ENCODE data around the gene PACS2. TPM values are rescaled to one million over a fixed set of nuclear protein-coding genes. Genes with fewer than 3 reads are reported as not detected.

The PACS2 gene
- total and polyA plus RNA-seq, 4 donors = 5.1 to 21.9 (median 9.8) TPM

DNA sequence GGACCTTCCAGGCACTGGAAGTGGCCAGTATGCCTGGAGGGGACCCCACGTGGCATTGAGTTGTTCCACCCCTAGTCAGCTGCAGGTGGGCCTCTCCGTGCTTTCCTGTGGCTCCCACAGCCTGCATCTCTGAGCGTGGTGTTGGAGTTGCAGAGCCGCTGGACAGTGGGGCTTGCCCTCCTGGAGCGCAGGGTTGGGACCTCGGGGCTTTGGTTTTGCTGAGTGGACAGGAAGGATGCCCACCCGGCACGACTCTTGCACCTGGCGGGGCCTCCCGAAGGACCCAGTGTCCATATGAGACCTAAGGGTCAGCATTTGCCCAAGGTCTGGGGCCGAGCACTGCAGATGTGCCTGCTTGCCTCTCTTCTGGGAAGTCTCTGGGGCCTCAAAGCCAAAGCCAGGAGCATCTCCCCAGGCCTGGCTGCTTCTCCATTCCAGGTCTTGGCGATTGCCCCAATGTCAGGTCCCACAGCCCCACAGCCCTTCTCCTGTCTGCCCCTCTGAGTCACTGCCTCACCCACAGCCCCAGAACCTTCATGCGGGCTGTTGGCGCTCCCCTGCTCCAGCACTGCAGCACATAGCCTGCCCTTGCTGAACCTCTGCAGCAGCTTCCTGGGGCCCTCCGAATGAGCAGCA lies 1.5 kb downstream of the PACS2 start:
- H3K4me1 ChIP-seq (ENCODE audit: control insufficient read depth in 4 of 4, insufficient read depth in 4 of 4, low read length in 3 of 4) = peaks cover 11 to 15% (median 12%) of the 10 kb centered on the region in 4 donors
- 84% methylated on average over 15 of the region's 15 CpGs for WGBS
- no peaks in the 10 kb centered on the region for H3K9me3 ChIP-seq (ENCODE audit: control insufficient read depth in 4 of 4, low read length in 3 of 4)
- TF ChIP-seq TAF1 (conservative IDR thresholded peaks at IDR 0.05) = no peak
- H3K36me3 ChIP-seq (ENCODE audit: control insufficient read depth in 4 of 4, insufficient read depth in 3 of 4, low read depth in 1 of 4, low read length in 3 of 4) = peaks cover 0 to 3% (median 0%) of the 10 kb centered on the region in 4 donors
- H3K27me3 ChIP-seq (ENCODE audit: control insufficient read depth in 4 of 4, insufficient read depth in 4 of 4, low read length in 3 of 4) = no peaks in the 10 kb centered on the region
- peak overlapping the region in 1 of 3 donors; percentile 95 for H3K4me3 ChIP-seq (ENCODE audit: low read depth in 1 of 3, low read length in 3 of 3)
- no peak for DNase-seq (ENCODE audit: low spot score)
- no peak overlapping the region for H3K9ac ChIP-seq (ENCODE audit: low read depth in 1 of 2, low read length in 2 of 2)
- H3K27ac ChIP-seq (ENCODE audit: low read depth in 1 of 2, low read length in 2 of 2) = no peak overlapping the region

GRCh38 chr14:105316577-105316941 lies 2.0 kb downstream of the PACS2 start:
- Histone ChIP-seq H3K27me3 (ENCODE audit: control insufficient read depth in 4 of 4, insufficient read depth in 4 of 4, low read length in 3 of 4) (no peaks in the 10 kb centered on the region), H3K9me3 (ENCODE audit: control insufficient read depth in 4 of 4, low read length in 3 of 4) (no peaks in the 10 kb centered on the region), H3K4me3 (ENCODE audit: low read depth in 1 of 3, low read length in 3 of 3) (no peak overlapping the region), H3K36me3 (ENCODE audit: control insufficient read depth in 4 of 4, insufficient read depth in 3 of 4, low read depth in 1 of 4, low read length in 3 of 4) (peaks cover 0 to 3% (median 0%) of the 10 kb centered on the region in 4 donors), H3K4me1 (ENCODE audit: control insufficient read depth in 4 of 4, insufficient read depth in 4 of 4, low read length in 3 of 4) (peaks cover 11 to 15% (median 12%) of the 10 kb centered on the region in 4 donors), H3K27ac (ENCODE audit: low read depth in 1 of 2, low read length in 2 of 2) (peak overlapping the region in 1 of 2 donors; percentile 4), H3K9ac (ENCODE audit: low read depth in 1 of 2, low read length in 2 of 2) (no peak overlapping the region)
- 94% methylated on average over 10 of the region's 10 CpGs for WGBS
- DNase-seq (ENCODE audit: low spot score) = no peak
- no peak for TF ChIP-seq YY1 (IDR thresholded peaks at IDR 0.05)
- TF ChIP-seq ZBTB33 (IDR thresholded peaks at IDR 0.05) = no peak
- TF ChIP-seq FOXA1 (IDR thresholded peaks at IDR 0.05) = no peak
- TF ChIP-seq NR2F2 (IDR thresholded peaks at IDR 0.05) = no peak
- no peak for TF ChIP-seq GABPA (IDR thresholded peaks at IDR 0.05 in 1 of 2, conservative IDR thresholded peaks at IDR 0.05 in 1 of 2)

GRCh38 chr14:105316968-105317510 lies 2.5 kb downstream of the PACS2 start:
- DNase-seq (ENCODE audit: low spot score) = no peak
- H3K4me3 ChIP-seq (ENCODE audit: low read depth in 1 of 3, low read length in 3 of 3) = no peak overlapping the region
- no peaks in the 10 kb centered on the region for H3K9me3 ChIP-seq (ENCODE audit: control insufficient read depth in 4 of 4, low read length in 3 of 4)
- TF ChIP-seq MAX (IDR thresholded peaks at IDR 0.05) = no peak
- no peak for TF ChIP-seq HNF4A (conservative IDR thresholded peaks at IDR 0.05)
- TF ChIP-seq FOXA1 (IDR thresholded peaks at IDR 0.05) = no peak
- no peaks in the 10 kb centered on the region for H3K27me3 ChIP-seq (ENCODE audit: control insufficient read depth in 4 of 4, insufficient read depth in 4 of 4, low read length in 3 of 4)
- no peak overlapping the region for H3K9ac ChIP-seq (ENCODE audit: low read depth in 1 of 2, low read length in 2 of 2)
- peak overlapping the region in 1 of 2 donors; percentile 4 for H3K27ac ChIP-seq (ENCODE audit: low read depth in 1 of 2, low read length in 2 of 2)
- peaks cover 11 to 15% (median 12%) of the 10 kb centered on the region in 4 donors for H3K4me1 ChIP-seq (ENCODE audit: control insufficient read depth in 4 of 4, insufficient read depth in 4 of 4, low read length in 3 of 4)
- WGBS = 76% methylated on average over 18 of the region's 18 CpGs
- H3K36me3 ChIP-seq (ENCODE audit: control insufficient read depth in 4 of 4, insufficient read depth in 3 of 4, low read depth in 1 of 4, low read length in 3 of 4) = peaks cover 0 to 3% (median 0%) of the 10 kb centered on the region in 4 donors

DNA sequence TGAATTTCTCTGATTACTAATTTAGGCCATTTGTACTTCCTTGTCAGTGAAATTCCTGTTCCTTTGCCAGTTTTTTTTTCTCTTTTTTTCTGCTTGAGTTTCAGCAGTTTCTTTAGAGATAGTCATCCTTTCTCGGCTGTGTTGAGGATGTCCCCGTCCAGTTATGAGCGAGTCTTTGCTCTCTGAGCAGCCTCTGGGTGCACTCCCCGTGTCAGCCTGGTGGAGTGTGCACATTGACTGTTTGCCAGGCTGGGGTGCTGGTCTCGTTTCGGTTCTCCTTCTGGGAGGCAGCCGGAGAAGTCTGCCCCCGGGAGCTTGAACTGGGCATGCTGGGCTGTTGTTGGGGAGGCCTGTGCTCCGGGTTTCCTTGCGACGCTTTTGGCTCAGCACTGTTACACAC lies 3.0 kb downstream of the PACS2 start:
- TF ChIP-seq RAD21 (IDR thresholded peaks at IDR 0.05) = no peak
- no peak for DNase-seq (ENCODE audit: low spot score)
- Histone ChIP-seq H3K4me3 (ENCODE audit: low read depth in 1 of 3, low read length in 3 of 3) (no peak overlapping the region), H3K4me1 (ENCODE audit: control insufficient read depth in 4 of 4, insufficient read depth in 4 of 4, low read length in 3 of 4) (peaks cover 11 to 15% (median 12%) of the 10 kb centered on the region in 4 donors), H3K36me3 (ENCODE audit: control insufficient read depth in 4 of 4, insufficient read depth in 3 of 4, low read depth in 1 of 4, low read length in 3 of 4) (peaks cover 0 to 3% (median 0%) of the 10 kb centered on the region in 4 donors), H3K9ac (ENCODE audit: low read depth in 1 of 2, low read length in 2 of 2) (no peak overlapping the region), H3K9me3 (ENCODE audit: control insufficient read depth in 4 of 4, low read length in 3 of 4) (no peaks in the 10 kb centered on the region), H3K27ac (ENCODE audit: low read depth in 1 of 2, low read length in 2 of 2) (no peak overlapping the region), H3K27me3 (ENCODE audit: control insufficient read depth in 4 of 4, insufficient read depth in 4 of 4, low read length in 3 of 4) (no peaks in the 10 kb centered on the region)
- WGBS = 63% methylated on average over 11 of the region's 11 CpGs
